Common myeloid progenitor, CD34-positive (primary cell): Measurements from ENCODE around the gene CFAP90.

Experiments
- CTCF ChIA-PET: fragments of 350-600 bp; sonication (Branson Sonifier 250); formaldehyde crosslinking; loops from one replicate; lab custom pipeline; 2021; ENCODE audit warnings: antibody characterized with exemption; lab: Charles Lee
- POLR2A ChIA-PET: fragments of 350-600 bp; sonication (Branson Sonifier 250); formaldehyde crosslinking; loops from one replicate; lab custom pipeline; 2021; ENCODE audit warnings: antibody characterized with exemption; lab: Charles Lee
- DNase-seq, 3 donors: peaks; one replicate each; pipeline versions ENCODE4 v3.0.0 to v3.0.0-alpha.2; 2013
- H3K27ac ChIP-seq, 2 experiments: 1 replicate in 1 of 2; 2 replicates in 1 of 2; pipeline ENCODE4 v1.7.0; 2013; ENCODE audit warnings: inconsistent platforms in 2 of 2, low read length in 2 of 2, mild to moderate bottlenecking in 2 of 2, low read depth in 1 of 2, moderate library complexity in 1 of 2; ENCODE audit not compliant: severe bottlenecking in 2 of 2, insufficient read depth in 1 of 2, poor library complexity in 1 of 2
- H3K27me3 ChIP-seq, 5 experiments: replicated peaks in 2 of 5; 1 replicate in 3 of 5; 2 replicates in 2 of 5; pipeline versions ENCODE4 v1.6.1 to v1.7.0; 2013; ENCODE audit warnings: low read length in 4 of 5, mild to moderate bottlenecking in 2 of 5, moderate library complexity in 2 of 5, inconsistent platforms in 1 of 5; ENCODE audit not compliant: insufficient read depth in 5 of 5, control insufficient read depth in 4 of 5
- H3K36me3 ChIP-seq, 4 experiments: 1 replicate in 2 of 4; 2 replicates in 2 of 4; pipeline versions ENCODE4 v1.6.1 to v1.7.0; 2013; ENCODE audit warnings: low read length in 3 of 4, control low read depth in 1 of 4, mild to moderate bottlenecking in 1 of 4; ENCODE audit not compliant: control insufficient read depth in 4 of 4, insufficient read depth in 4 of 4
- H3K4me1 ChIP-seq, 4 experiments: 1 replicate in 3 of 4; 2 replicates in 1 of 4; pipeline versions ENCODE4 v1.6.1 to v1.7.1; 2013; ENCODE audit warnings: low read length in 3 of 4, mild to moderate bottlenecking in 3 of 4, control low read depth in 1 of 4, inconsistent platforms in 1 of 4, moderate library complexity in 1 of 4; ENCODE audit not compliant: control insufficient read depth in 4 of 4, insufficient read depth in 4 of 4; ENCODE audit errors: control extremely low read depth in 1 of 4
- H3K4me3 ChIP-seq, 7 experiments: 1 replicate in 4 of 7; 2 replicates in 3 of 7; pipeline versions ENCODE4 v1.5.1 to v1.7.0; 2013; ENCODE audit warnings: mild to moderate bottlenecking in 7 of 7, low read length in 6 of 7, moderate library complexity in 6 of 7, inconsistent platforms in 2 of 7, low read depth in 2 of 7, control low read depth in 1 of 7; ENCODE audit not compliant: insufficient read depth in 4 of 7, control insufficient read depth in 1 of 7; ENCODE audit errors: extremely low read depth in 1 of 7
- H3K9me3 ChIP-seq, 5 experiments: 1 replicate in 4 of 5; 2 replicates in 1 of 5; pipeline versions ENCODE4 v1.6.1 to v1.7.1; 2013; ENCODE audit warnings: low read length in 4 of 5, mild to moderate bottlenecking in 2 of 5, inconsistent platforms in 1 of 5, low read depth in 1 of 5, moderate library complexity in 1 of 5; ENCODE audit not compliant: control insufficient read depth in 4 of 5, insufficient read depth in 2 of 5; ENCODE audit errors: control extremely low read depth in 1 of 5
- WGBS: methylation state at CpG from one replicate; pipeline ENCODE4 v1.1.5; 2013; ENCODE audit not compliant: insufficient coverage; 5-methylcytosine and 5-hydroxymethylcytosine counted together

CFAP90 gene

DNA sequence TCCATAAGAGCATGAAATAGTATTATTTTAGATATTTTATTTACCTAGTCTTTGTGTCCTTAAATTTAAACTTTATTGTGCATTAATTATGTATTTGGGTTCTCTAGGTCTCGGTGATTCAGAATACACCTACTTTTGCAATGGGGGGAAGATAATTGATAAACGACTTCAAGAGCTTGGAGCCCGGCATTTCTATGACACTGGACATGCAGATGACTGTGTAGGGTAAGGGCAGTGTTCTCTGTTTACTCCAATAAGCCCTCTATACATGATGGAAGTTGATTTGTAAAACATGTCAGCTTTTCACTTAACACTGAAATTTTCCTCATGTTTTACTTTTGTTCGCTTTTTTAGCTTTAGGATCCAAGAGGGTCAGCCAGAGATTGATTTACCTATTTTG is 24.2 kb upstream of the CFAP90 start:
- H3K36me3 ChIP-seq, result peaks cover 25 to 81% (median 50%) of the 10 kb centered on the region in 4 experiments
- no peak overlapping the region for H3K4me3 ChIP-seq
- CTCF ChIA-PET, result interaction anchor here (1.0 to 6.2 kb wide), 2 partner anchors 11 to 61 kb away, joined by 3 to 37 read pairs; no protein-coding TSS in a partner anchor
- H3K27ac ChIP-seq, result no peak overlapping the region
- H3K27me3 ChIP-seq, result no peaks in the 10 kb centered on the region
- H3K9me3 ChIP-seq, result no peaks in the 10 kb centered on the region
- DNase-seq, result no peak
- peaks cover 1 to 7% (median 4%) of the 10 kb centered on the region in 4 experiments for H3K4me1 ChIP-seq
- WGBS, result 92% methylated on average over 4 of the region's 4 CpGs
- POLR2A ChIA-PET, result no interaction called here

GRCh38 chr5:7874639-7875038 is 23.7 kb upstream of the CFAP90 start:
- Histone ChIP-seq H3K27ac (no peak overlapping the region), H3K36me3 (peaks cover 25 to 76% (median 45%) of the 10 kb centered on the region in 4 experiments), H3K27me3 (no peaks in the 10 kb centered on the region), H3K9me3 (no peaks in the 10 kb centered on the region), H3K4me3 (no peak overlapping the region), H3K4me1 (peaks cover 6 to 12% (median 8%) of the 10 kb centered on the region in 4 experiments)
- CTCF ChIA-PET, result interaction anchor here (0.9 to 6.2 kb wide), 3 partner anchors 8 to 61 kb away, joined by 3 to 37 read pairs (median 3); no protein-coding TSS in a partner anchor
- DNase-seq, result no peak
- WGBS, result no CpG with 5 or more reads among the region's 2 CpGs
- POLR2A ChIA-PET, result no interaction called here

DNA sequence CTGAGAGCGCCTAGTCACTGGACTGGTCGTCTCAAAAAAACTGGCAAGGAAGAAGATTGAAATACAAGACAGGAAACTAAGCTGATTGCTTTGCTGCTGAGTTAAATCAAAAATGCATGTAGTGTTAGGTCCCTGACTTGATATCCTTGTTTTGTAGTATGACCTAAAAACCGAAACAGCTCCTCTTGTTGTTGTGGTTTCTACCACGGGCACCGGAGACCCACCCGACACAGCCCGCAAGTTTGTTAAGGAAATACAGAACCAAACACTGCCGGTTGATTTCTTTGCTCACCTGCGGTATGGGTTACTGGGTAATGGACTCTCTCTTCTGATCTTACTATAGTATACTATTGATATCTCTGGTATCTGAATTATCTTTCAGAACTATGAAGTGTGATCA is 22.3 kb upstream of the CFAP90 start:
- ChIA-PET CTCF (interaction anchor here (1.2 to 6.2 kb wide), 3 partner anchors 13 to 56 kb away, joined by 3 to 37 read pairs (median 3); no protein-coding TSS in a partner anchor), POLR2A (no interaction called here)
- no peak overlapping the region for H3K4me3 ChIP-seq
- 91% methylated on average over 7 of the region's 9 CpGs for WGBS
- no peaks in the 10 kb centered on the region for H3K27me3 ChIP-seq
- H3K36me3 ChIP-seq, result peaks cover 20 to 64% (median 37%) of the 10 kb centered on the region in 4 experiments
- H3K4me1 ChIP-seq, result peaks cover 9 to 15% (median 13%) of the 10 kb centered on the region in 4 experiments
- no peak for DNase-seq
- H3K9me3 ChIP-seq, result no peaks in the 10 kb centered on the region
- H3K27ac ChIP-seq, result no peak overlapping the region

DNA sequence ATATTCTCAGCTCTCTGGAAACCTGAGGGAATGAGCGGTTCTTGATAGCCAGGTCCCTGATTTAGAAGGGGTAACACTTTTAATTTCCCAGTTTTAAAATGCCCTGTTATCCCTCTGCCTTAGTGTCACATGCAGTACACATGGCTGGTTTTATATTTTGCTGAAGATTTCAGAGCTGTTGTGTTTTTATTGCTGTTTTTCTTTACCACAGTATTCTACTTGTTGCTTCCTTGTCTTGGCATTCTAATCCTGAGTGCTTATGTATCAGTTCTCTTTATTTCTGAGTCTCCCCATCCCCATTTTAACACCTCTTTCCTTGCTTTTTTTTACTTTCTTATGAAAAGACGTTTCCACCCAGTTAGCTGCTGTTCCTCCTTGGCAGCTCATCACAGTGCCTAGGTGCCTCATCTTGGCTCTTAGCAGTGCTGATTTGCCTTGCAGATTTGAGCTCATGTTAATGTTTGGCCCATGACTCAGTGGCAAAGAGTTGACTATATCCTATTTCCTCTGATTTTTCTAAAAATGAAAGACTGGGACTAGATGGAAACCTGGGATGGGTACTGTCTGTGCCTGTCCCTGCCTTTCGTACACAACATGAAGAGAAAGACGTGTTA is 21.7 kb upstream of the CFAP90 start:
- Histone ChIP-seq H3K27ac (no peak overlapping the region), H3K9me3 (no peaks in the 10 kb centered on the region), H3K27me3 (no peaks in the 10 kb centered on the region), H3K36me3 (peaks cover 20 to 58% (median 31%) of the 10 kb centered on the region in 4 experiments), H3K4me1 (peaks cover 11 to 21% (median 16%) of the 10 kb centered on the region in 4 experiments), H3K4me3 (no peak overlapping the region)
- POLR2A ChIA-PET, result no interaction called here
- CTCF ChIA-PET, result interaction anchor here (1.0 to 6.2 kb wide), 4 partner anchors 14 to 56 kb away, joined by 3 to 37 read pairs (median 3); no protein-coding TSS in a partner anchor
- no peak for DNase-seq
- 90% methylated on average over 4 of the region's 4 CpGs for WGBS

DNA sequence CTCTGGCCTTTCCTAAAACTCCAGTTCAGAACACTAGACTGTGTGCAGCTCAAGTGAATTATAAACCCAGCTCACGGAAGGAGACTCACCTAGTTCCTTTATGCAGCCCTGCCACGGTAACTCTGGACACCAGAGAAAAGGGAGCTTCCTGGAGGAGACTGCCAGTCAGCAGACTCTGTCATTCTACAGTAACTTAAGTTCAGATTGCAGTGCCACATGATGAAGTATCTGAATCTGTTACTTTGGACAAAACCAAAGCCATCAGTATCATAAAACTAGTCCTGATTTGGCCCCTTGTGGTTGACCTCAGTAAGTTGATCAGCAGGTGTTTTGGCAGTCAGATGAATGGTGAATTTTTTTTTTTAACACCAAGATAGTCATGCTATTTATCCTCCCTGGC is 20.7 kb upstream of the CFAP90 start:
- POLR2A ChIA-PET, result interaction anchor here (0.6 kb wide), 1 partner anchor 1042 kb away, joined by 4 read pairs; no protein-coding TSS in a partner anchor
- peaks cover 11 to 25% (median 17%) of the 10 kb centered on the region in 4 experiments for H3K4me1 ChIP-seq
- no peaks in the 10 kb centered on the region for H3K27me3 ChIP-seq
- 100% methylated on average over 2 of the region's 2 CpGs for WGBS
- peak in 1 of 3 donors; percentile 26 for DNase-seq
- no peak overlapping the region for H3K4me3 ChIP-seq
- H3K36me3 ChIP-seq, result peaks cover 19 to 53% (median 26%) of the 10 kb centered on the region in 4 experiments
- CTCF ChIA-PET, result interaction anchor here (1.0 to 6.2 kb wide), 3 partner anchors 13 to 15 kb away, joined by 3 to 37 read pairs (median 3); no protein-coding TSS in a partner anchor
- no peak overlapping the region for H3K27ac ChIP-seq
- H3K9me3 ChIP-seq, result no peaks in the 10 kb centered on the region

DNA sequence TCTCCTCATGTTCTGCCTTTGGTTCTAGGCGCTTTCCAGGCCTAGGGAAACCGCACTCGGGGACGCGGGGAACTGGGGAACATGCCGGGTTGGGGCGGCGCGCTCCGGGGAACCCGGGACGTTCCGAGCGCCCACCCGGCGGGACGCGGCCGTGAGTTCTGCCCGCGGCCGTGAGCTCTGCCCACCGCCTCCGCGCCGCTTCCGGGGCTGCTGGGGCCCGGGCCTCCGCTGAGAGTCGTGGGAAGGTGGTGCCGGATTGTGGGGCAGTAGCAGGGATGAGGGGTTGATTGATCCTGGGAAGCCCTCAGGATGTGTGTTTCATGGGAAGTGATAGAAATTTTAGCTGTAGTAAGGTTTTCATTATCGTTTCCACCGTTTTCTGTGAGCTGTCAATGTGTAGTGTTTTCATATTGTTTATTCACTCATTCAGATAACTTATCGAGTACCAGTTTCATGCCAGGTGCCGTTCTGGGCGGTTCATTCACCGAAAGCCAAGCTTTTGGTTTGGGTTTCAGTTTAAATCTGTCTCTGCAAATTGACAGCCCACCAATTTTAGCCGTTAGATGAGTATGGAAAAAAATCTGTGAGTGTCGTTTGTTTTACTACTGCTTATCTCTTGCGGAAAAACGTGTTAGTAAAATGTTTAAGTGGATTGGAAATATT is 18.7 kb upstream of the CFAP90 start:
- 0% methylated on average over 15 of the region's 41 CpGs for WGBS
- peaks cover 11 to 25% (median 17%) of the 10 kb centered on the region in 4 experiments for H3K4me1 ChIP-seq
- no peaks in the 10 kb centered on the region for H3K9me3 ChIP-seq
- peak overlapping the region; percentile 79 to 94 (median 90) for H3K4me3 ChIP-seq
- H3K27ac ChIP-seq, result peak overlapping the region; percentile 36 to 81
- ChIA-PET POLR2A (interaction anchor here (1.5 kb wide), 1 partner anchor 12 kb away, joined by 4 read pairs; no protein-coding TSS in a partner anchor), CTCF (interaction anchor here (0.8 to 2.5 kb wide), 7 partner anchors 8 to 54 kb away, joined by 3 to 7 read pairs (median 3); partner anchors contain the start of gene CFAP90)
- peak in 2 of 3 donors; percentile 21 to 22 for DNase-seq
- H3K27me3 ChIP-seq, result no peaks in the 10 kb centered on the region
- H3K36me3 ChIP-seq, result peaks cover 4 to 37% (median 14%) of the 10 kb centered on the region in 4 experiments
